Measurements from ENCODE around the gene KLF11.

The KLF11 gene

DNA sequence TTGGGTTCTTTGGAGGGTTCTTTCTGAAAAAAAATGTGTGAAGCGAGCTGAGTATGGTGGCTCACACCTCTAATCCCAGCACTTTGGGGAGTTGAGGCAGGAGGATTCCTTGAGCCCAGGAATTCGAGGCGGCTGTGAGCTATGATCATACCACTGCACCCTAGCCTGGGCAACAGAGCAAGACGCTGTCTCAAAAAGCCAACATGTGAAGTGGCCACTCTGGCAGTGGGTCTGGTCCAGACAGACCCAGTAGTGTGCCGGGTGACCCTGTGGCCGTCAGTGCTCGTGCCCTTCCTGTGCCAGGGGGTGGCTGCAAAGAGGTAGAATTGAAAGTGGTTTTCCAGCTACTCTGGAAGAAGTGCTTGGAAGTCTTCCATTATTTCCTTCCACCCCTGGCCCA, 11.6 kb downstream of the KLF11 start:
- DNase-seq (ENCODE audit: low read depth), result no peak
- H3K4me3 ChIP-seq (ENCODE audit: low read depth, low read length), result no peak overlapping the region
- no peak for TF ChIP-seq CTCF (IDR thresholded peaks at IDR 0.05; ENCODE audit: insufficient read depth, low read depth, low read length, missing control alignments)

DNA sequence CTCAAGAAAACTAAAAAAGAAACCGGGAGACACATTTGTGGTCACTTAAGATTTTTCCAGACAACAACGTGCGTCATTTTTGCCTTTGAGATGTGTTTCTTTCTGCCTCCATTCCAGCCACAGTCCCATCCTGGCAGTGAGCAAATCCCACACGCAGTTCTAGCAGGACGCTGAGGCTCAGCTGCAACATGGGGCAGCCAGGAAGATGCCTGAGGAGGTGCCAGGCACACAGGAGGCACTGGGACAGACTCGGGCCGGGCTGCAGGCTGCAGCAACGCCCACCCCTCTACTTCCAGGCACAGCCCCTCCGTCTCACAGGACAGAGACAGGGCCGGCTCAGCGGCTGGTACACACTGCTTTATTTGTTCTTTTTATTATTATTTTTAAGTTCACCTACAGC, 13.1 kb downstream of the KLF11 start:
- no peak overlapping the region for H3K4me3 ChIP-seq (ENCODE audit: low read depth, low read length)
- DNase-seq (ENCODE audit: low read depth), result no peak
- TF ChIP-seq CTCF (IDR thresholded peaks at IDR 0.05; ENCODE audit: insufficient read depth, low read depth, low read length, missing control alignments), result no peak

DNA sequence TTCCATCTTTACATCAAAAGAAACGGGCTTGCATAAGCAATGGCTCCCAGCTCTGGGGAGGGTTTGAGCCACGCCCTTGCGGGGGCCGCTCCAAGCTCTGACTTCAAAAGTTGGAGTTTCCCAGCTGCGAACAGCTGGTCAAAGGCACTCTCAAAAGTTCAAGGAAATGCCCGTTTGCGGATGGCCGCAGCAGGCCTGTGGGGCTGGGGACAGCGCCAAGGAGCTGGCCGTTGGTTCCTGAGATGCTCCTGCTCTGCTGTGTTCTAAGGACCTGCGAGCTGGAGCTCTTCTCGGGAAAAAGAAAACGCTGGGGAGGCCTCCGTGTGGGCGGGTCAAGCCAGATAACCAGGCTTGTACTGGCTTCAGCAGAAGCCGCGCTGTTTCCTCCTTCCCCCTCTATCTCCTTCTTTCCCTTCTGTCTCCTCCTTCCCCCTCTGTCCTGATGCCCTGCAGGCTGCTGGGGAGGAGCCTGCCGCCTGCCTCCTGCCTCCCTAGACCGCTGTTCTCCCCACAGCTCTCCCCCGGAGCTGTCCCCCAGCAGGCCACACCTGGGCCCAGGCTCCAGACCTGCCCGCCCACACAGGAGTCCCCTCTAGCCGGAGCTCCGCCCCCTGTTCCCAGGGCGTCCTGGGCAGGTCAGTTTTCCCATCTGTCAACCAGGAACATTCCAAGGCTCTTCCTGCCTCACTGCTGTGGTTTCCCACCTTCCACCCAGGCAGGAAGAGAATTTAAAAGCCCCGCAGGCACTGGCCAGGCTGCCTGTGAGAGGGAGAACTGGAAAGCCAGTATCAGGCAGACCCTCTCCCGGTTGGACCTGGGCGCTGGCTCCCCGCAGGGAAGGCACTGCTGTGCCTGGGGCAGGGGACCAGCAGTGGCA, 14.1 kb downstream of the KLF11 start:
- peak; percentile 45 for DNase-seq (ENCODE audit: low read depth)

DNA sequence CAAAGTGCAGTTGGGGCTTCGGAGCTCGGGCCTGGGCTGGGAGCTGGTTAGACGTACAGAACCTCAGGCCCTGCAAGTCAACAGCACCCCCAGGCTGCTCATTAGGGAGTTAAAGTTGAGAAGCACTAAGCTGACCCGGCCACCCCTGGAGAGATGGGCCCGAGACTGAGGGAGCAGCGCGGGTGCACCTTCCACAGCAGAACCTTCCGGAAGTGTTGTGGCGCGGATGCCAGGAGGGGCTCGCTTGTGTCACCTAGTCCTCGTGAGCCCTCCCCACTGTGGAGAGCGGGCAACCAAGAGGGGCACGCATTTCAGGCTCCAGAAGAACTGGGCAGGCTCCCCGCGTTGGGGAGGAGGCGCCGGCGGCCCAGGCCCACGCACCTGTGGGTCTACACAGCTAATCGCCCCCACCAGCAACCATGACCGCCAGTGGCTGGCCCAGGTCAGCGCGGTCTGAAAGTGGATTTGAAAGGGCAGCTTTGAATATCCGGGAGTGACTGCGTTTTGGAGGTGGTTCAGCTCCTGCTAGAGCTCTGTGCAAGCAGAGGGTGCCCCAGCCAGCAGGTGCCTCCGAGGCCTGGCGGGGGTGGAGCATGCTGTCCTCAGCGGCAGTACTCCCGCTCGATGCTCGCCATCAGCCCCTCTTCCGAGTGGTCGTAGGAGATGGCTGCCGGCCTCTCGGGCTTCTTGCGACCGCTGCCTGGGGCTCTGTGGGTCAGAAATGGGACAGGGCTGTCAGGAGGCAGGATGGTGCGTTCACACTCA, 15.1 kb downstream of the KLF11 start:
- DNase-seq (ENCODE audit: low read depth), result no peak
- no peak overlapping the region for H3K4me3 ChIP-seq (ENCODE audit: low read depth, low read length)
- TF ChIP-seq CTCF (IDR thresholded peaks at IDR 0.05; ENCODE audit: insufficient read depth, low read depth, low read length, missing control alignments), result no peak

More for the DNA sequence above, 14.1 kb downstream of the KLF11 start:
- H3K4me3 ChIP-seq (ENCODE audit: low read depth, low read length), result peak overlapping the region; percentile 16; the same call in 1 of the 2 replicates
- TF ChIP-seq CTCF (IDR thresholded peaks at IDR 0.05; ENCODE audit: insufficient read depth, low read depth, low read length, missing control alignments), result no peak

DNA sequence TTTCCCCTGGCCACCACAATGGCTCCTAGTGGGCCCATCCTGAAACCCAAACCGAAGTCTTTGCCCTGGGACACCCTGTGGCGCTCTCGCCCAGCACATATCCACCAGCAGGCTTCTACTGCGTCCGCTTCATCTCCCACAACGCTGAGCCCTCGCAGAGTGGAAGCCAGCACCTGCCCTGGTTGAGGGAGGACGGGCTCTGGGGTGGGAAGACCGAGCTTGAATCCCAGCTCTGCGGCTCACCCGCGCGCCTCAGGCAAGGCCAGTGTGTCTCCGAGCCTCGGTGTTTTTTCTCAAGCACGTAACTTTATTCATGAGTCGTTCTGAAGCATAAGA, 15.6 kb downstream of the KLF11 start:
- no peak overlapping the region for H3K4me3 ChIP-seq (ENCODE audit: low read depth, low read length)
- DNase-seq (ENCODE audit: low read depth), result no peak
- no peak for TF ChIP-seq CTCF (IDR thresholded peaks at IDR 0.05; ENCODE audit: insufficient read depth, low read depth, low read length, missing control alignments)

DNA sequence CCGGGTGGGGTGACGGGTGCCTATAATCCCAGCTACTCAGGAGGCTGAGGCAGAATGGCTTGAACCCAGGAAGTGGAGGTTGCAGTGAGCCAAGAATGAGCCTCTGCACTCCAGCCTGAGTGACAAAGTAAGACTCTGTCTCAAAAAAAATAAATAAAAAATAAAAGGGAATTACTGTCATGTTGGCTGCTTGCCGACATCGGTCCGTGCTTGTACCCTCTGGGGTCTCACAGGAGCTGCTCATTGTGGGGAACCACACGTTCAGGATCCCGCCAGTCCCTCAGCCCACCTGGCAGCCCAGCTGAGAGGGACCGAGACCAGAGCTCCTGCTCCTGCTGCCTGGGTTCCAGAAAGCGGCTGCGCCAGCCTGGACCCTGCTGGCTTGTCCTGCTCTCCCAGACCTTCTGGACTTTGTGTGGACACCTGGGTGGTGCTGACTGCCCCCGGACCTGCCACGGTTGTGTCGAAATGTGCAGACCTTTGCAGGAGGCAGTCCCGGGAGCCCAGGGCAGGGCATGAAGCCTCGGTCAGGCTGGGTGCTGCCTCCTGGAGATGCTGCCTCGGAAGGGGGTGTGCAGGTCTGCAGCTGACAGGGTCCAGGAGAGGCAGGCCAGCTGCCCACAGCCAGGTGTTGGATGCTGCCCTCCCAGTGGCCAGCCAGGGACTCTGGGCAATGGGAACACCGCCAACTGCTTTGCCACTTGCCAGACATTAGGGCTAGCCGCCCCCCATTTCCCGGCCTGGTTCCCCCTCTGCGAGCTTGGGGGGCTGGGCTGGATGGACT, 16.4 kb downstream of the KLF11 start:
- TF ChIP-seq CTCF (IDR thresholded peaks at IDR 0.05; ENCODE audit: insufficient read depth, low read depth, low read length, missing control alignments), result no peak
- H3K4me3 ChIP-seq (ENCODE audit: low read depth, low read length), result no peak overlapping the region
- DNase-seq (ENCODE audit: low read depth), result no peak

Measured in GM12865 (cell line).